ENCODE results near the gene NEK7.
"Not testable (repeated sequence)": the region's sequence is repeated elsewhere in the genome, so short reads cannot be mapped to it uniquely, and the experiment has no call there.

Gene NEK7

DNA sequence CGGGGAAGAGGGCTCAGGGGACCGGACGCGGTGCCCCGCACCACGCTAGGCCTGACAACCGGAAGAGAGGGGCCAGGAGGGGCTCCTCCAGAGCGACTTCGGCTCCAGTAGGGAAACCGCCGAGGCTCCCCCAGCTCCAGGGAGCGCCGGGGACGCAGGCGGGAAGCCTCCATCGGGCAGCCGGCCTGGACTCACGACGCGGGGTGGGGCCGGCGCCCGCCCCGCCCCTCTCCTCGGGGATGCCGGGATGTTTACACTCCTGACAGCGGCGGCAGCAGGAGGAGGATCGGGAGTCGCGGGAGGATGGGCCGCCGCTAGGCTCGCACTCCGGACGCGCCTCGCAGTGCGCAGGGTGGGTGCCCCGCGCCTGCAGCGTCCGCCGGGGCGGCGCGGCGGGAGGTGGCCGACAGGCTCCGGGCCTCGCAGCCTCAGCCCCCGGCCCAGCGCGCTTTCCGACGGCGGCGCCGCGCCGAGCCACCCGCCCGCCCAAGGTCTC is at the start of gene NEK7:
NEK7 (plus strand) TSS at position 254 of the 496 bp plus-strand sequence. CDS start 75,583 bp downstream, outside the sequence.
- peak; percentile 12 for DNase-seq (ENCODE audit: low read depth, low spot score)

DNA sequence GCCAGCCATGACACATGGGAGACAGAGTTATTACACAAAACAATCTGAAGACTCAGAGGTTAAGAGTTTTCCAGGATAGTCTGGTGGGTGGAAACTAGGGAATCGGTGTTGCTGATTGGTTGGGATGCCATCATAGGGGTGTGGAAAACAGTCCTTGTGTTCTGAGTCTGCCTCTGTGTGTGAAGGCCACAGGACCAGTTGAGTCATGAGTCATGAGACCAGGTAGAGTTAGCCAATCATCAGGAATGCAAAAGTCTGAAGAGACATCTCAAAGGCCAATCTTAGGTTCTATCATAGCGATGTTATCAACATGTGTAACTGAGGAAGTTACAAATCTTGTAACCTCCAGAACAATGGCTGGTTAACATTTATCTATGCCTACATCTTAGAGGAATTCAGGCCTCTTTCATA is 49.7 kb upstream of the NEK7 start:
- DNase-seq (ENCODE audit: low read depth, low spot score), result no peak

DNA sequence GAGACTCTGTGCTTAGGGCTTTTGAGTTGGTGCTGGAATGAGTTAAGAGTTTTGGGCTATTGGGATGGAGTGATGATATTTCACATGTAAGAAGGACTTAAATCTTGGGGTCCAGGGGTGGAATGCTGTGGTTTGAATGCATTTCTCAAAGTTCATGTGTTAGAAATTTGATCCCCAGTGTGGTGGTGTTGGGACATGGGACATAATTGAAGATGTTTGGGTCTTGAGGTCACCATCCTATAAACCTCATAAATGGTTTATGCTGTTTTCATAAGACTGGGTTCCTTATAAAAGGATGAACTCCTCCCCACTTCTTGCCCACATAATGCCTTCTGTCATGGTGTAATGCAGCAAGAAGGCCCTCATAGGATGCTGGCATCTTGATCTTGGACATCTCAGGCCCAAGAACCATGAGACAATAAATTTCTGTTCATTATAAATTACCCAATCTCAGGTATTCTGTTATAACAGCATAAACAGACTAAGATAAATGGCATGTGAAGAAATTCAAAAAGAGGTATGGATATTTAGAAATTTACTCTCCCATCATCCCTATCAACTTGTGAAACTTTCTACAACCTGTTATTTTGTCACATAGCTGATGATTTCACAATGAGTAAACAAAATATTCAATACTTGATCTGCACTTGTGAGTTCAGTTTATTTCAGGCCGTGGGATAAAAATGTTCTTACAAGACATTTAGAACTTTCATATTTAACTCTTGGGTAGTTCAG is 48.0 kb upstream of the NEK7 start:
- DNase-seq (ENCODE audit: low read depth, low spot score), result no peak

DNA sequence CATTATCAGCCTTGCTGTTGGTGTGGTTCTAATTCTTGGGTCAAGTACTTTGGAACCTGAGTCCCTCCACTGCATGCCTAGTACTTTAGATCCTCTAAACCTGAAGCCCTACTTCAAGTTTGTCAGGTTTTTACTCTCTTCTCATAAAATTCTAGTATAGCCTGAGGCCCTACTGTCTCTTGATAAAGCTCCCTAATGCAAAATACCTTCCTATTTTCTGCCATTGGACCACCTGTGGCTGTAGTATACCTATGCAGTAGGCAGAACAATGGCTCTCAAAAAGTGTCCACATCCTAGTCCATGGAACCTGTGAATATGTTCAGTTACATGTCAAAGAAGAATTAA is 47.5 kb upstream of the NEK7 start:
- no peak for DNase-seq (ENCODE audit: low read depth, low spot score)

DNA sequence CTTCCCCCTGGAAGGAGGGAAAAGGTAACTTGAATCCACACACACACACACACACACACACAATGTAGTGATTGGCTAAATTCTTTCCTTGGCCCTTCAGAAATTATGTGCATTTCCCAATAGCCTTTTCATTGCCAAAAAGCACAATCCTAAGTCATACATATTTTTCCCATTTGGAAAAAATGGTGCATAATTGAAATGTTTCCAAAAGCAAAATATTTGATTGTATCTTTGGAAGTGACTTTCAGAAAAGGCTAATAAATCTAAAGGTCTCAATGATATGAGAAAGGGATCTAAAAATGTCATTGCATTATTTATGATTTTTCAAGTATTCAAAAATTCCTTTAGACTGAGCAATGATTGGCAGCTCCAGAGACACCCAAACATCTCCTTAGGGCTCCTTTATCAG is 43.5 kb upstream of the NEK7 start:
- DNase-seq (ENCODE audit: low read depth, low spot score), result no peak

DNA sequence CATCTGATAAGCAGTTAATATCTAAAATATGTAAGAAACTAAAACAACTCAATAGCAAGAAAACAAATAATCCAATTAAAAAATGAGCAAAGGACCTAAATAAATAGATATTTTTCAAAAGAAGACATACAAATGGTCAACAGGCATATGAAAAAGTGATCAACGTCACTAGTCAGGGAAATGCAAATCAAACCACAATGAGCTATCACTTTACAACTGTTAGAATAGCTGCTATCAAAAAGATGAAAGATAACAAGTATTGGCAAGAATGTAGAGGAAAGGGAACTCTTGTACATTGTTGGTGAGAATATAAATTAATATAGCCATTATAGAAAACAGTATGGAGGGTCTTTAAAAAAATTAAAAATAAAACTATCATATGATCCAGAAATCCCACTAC is 40.7 kb upstream of the NEK7 start:
- no peak for DNase-seq (ENCODE audit: low read depth, low spot score)

DNA sequence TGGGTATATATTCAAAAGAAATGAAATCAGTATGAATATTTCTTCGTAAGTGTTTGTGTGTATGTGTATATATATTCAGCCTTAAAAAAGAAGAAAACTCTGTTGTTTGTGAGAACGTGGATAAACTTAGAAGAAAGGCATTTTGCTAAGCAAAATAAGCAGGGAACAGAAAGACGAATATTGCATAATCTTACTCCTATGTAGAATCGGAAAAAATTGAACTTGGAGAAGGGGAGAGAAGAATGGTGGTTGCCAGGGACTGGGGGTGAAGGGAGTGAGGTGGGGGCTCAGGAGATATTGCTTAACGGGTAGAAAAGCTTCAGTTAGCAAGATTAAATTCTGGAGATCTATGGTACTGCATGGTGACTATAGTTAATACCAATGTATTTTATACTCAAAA is 40.3 kb upstream of the NEK7 start:
- DNase-seq (ENCODE audit: low read depth, low spot score), result no peak

DNA sequence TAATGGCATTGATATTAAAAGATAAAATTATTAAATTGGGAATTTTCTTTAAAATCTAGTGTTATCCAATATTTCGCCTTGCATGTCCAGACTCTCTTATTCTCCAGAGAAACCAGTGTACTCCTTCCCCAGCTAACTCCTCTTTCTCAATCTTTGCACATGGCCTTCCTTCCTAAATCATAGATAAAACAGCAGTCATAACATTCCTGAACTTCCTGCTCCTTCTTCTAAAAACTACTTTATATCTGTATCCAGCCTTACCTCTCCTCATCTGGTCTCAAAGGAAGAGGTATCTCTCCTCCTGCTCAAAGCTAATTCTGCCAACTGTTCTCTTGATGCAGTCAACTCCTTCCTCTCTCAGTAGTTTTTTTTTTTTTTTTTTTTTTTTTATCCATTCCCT is 39.5 kb upstream of the NEK7 start:
- DNase-seq (ENCODE audit: low read depth, low spot score), result no peak

DNA sequence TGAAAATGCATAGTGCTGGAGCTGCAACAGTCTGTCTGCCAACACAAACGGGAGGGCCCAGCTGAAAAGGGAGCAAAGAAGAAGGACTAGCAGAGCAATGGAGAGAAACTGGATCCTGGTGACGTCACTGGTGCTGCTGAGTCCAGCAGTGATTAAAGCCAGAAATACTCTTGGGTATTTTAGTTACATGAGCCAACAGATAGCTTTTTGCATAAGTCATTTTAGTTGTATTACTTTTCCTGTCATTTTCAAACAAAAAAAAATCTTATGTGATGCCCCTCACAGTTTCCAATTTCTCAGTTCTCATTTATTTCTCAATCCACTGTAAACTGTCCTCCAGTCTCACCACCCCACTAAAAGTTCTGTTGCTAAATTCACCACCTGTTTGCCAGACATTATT is 38.7 kb upstream of the NEK7 start:
- DNase-seq (ENCODE audit: low read depth, low spot score), result no peak

DNA sequence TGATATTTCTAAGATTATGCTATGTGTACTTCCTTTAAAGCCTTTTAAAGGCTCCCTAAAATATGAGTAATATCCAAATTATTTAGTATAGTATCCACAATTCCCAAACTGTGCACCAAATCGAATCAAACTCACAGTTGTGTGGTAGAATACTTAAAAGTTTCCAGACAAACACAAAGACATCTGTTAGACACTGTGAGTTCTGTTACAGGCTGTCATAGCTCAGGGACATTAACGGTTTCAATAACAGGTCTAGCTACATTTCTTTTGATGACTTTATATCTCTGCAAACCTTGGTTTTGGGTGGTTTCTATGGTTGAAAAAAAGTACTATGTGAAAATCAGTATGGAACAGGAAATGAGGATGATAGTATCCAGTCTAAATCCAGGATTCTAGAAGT is 36.9 kb upstream of the NEK7 start:
- DNase-seq (ENCODE audit: low read depth, low spot score), result no peak

DNA sequence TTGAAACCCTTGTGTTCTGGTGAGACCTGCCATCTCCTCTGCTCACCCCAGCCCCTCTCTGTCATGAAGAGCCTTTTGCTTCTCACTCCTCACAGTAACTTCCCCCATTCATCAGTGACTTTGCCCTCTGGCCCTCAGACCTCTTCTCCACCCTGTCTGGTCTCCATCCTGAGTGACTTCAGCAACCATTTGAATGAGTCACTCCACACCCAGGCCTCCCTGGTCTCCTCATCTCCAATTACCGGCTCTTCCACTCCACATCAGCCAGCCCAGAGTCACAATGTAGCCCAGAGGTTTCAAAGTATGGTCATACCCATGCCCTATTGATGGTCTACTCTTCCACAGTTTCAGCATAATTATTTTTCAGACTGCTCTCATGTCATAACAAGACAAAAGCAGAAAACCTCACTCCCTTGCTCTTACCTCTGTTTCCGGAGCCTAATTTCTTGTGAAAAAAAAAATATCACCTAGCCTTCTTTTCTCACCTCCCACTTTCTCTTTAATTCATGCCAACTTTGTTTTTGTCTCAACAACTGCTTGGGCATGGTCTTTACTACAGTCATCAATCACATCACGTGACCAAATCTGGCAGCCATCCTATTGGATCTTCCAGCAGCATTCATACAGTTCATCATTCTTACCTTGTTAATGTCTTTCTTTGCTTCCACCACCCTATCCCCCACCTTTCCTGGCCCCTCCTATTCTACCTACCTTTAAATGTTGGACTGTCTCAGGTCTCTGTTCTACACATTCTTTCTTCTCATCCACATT is 35.6 kb upstream of the NEK7 start:
- no peak for DNase-seq (ENCODE audit: low read depth, low spot score)

DNA sequence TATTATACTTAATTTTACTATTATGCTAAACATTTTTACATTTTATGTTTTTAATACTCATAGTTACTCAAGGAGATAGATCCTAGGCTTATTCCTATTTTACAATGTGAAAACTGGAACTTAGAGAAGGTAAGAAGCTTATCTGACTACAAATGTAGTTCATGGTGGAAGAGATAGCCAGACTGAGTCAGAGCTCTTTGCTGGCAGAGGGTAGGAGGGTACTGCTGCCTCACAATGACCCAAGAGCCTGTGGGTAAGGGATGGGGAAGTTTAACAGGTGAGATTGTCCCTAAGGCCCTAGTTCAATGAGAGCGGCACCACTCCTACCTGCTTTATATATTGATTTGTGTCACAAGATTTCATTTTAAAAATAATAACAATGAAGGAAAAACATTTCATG is 34.1 kb upstream of the NEK7 start:
- DNase-seq (ENCODE audit: low read depth, low spot score), result no peak

DNA sequence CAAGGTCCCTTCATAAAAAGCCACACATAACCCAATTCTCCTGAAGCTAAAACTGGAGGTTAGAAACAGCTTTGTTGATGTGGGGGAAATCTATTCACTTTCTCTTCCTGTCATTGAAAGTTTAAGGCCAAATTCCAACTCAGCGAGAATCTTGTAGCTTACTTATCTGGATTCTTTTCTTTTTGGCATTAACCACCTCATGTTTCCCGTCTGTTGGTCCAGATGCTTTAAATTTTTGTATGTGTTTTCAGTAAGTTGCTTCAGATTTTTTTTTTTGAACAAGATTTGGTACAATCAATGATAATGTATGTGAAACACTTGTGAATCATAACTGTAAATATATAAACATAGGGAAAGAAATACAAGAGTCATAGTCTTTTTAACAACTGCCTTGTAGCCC is 33.7 kb upstream of the NEK7 start:
- DNase-seq (ENCODE audit: low read depth, low spot score), result no peak

DNA sequence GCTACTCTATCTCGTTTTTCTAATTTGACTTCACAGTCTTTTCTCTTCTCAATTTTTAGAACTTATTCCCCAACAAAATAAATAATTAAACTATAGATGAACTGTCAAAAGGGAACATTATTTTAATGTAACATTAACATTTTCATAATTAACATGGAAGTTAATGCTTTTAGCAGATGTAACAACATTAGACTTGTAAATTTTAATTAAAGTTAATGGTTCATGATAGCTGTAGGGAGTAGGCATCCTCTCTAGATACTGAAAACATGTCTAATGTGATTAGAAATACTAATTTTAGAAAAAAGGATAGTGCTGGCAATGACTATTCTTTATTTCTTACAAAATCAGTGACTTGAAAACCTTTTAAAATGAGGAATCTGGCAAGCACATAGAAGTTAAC is 32.1 kb upstream of the NEK7 start:
- DNase-seq (ENCODE audit: low read depth, low spot score), result no peak

DNA sequence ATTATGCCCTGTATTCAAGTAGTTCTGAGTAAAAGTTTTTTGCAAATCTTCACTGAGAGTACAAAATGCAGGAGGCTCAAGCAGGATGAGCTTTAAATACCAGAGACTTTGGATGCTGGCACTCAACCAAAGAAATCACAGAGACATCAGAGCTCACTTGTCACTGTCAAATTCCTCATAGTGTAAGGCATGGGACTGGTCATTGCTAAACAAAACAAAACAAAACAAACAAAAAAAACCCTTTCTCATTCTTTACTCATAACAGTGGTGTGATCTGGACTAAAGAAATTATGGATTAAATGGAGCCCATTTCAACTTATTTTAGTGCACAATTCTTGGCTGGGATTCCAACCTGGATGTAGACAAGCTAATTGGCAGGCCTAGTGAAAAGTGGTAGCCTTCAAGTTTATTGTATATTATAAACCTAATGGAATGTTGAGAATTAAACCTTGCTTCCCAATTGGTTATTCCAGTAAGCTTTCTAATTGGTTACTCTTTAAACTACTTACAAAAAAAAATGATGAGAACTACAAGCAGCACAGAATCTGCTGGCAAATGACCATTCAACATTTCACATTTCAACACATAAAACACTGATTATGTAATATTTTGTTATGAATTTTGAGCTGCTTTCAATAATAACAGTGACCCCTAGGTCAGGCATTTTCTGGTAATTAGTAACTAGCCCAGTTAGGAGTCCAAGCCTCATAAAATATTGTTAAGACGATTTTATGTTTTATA is 30.6 kb upstream of the NEK7 start:
- DNase-seq (ENCODE audit: low read depth, low spot score), result no peak

DNA sequence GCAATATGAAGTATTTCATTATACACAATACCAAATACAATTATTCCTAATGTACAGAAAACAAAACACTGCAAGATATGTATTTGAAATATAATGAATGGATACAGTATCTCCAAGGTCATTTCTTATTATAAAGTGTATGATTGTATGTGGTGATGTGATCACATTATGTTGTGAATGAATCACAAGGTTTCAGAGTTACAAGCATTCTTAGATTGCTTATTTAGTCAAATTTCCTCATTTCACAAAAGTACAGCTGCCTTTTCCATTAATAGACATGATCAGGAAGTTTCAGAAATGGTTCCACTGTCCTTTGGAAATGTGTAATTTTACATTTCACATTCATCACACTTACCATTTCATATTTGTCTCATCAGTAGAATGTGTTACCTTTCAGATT is 28.3 kb upstream of the NEK7 start:
- no peak for DNase-seq (ENCODE audit: low read depth, low spot score)

DNA sequence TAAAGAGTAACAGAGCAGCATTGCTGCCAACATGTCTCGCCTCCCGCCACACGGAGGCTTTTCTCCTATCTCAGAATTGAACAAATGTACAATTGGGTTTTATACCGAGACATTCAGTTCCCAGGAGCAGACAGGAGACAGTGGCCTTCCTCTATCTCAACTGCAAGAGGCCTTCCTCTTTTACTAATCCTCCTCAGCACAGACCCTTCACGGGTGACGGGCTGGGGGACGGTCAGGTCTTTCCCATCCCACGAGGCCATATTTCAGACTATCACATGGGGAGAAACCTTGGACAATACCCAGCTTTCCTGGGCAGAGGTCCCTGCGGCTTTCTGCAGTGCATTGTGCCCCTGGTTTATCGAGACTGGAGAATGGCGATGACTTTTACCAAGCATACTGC is 26.7 kb upstream of the NEK7 start:
- DNase-seq (ENCODE audit: low read depth, low spot score), result not testable (repeated sequence)

DNA sequence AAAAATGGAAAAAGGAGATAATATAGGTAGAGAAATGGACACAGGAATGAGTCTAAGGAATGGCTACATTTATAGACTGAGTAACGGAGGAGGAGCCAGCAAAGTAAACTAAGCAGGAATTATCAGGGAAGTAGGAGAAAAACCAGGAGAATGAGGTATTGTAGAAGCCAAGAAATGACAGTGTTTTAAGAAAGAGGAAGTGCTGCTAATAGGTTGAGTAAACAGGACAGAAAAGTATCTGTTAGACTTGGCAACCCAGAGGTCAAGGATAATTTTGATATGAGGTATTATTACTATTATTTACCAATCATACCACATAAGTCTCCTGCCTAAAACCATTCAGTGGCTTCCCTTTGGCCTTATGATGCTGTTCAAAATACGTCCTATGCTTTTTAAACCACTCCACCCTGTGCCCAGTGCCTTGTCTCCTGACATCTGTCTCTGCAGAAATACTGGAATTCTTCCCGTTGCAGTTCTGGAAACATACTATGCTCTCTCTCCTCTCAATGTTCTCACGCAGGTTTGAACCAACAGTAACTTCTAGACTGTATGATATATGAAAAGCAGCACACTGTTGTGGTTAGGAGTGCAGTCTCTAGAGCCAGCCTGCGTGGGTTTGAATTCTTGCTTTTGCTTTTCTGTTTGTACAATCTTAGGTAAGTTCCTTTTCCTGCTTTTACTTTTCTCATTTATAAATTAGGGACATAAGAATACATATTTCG is 24.6 kb upstream of the NEK7 start:
- no peak for DNase-seq (ENCODE audit: low read depth, low spot score)

DNA sequence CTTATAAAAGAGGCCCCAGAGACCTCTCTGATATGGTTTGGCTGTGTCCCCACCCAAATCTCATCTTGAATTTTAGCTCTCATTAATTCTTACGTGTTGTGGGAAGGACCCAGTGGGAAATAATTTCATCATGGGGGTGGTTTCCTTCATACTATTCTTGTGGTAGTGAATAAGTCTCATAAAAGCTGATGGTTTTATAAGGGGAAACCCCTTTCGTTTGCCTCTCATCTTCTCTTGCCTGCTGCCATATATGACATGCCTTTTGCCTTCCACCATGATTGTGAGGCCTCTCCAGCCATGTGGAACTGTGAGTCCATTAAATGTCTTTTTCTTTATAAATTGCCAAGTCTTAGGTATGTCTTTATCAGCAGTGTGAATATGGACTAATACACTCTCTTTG is 22.5 kb upstream of the NEK7 start:
- DNase-seq (ENCODE audit: low read depth, low spot score), result no peak

DNA sequence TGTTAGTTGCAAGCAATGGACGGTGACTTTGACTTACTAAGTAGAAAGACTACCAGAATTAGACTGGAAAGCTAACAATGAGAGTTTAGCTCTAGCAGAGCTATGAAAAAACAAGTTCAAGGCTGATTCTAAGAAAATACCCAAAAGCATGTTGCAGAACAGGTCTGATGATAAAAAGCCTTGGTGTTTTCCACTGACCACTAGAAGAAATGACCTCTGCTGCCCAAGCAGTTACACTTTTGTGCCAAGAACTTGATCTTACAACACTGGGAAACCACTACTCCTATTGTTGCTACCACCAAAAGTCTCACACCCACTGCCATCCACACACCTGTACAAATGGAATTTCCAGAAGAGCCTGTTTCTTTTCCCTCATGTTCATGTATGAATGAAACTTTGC is 21.4 kb upstream of the NEK7 start:
- DNase-seq (ENCODE audit: low read depth, low spot score), result no peak

DNA sequence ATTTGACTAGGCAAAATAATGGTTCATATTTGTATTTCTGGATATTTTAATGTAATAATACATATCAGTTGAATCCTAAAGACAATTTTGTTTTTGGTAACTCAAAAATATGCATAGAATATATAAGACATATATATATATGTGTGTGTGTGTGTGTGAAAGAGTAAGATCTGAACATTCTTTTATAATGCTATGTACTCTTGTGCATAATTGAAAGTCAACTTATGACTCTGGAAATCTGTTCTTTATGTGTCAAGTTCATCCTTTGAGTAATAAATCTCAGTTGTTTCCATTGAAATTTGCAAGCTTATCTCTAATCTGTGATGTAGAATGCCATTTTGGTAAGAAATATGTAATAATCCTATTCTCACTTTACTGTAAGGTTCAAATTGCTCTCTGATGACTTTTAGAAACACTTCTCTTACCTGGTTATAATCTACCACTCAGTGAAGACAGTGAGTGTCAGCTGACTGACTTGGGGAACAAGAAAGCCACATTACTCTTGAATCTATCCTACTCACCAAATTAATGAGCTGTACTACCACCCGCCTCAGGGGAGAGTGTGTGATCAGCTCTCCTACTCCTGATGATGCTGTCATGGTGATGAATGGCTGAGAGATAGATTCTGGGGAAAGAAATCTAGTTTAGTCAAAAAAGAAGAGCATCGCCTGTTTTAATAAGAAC is 15.0 kb upstream of the NEK7 start:
- DNase-seq (ENCODE audit: low read depth, low spot score), result no peak

Measured in activated naive CD8-positive, alpha-beta T cell treated with anti-CD3 and anti-CD28 coated beads, Interleukin-2, amount 50 U/mL, for 16 hours (primary cell).